GM21381 (cell line): ENCODE data around the gene PRKG1.

Experiments
- ATAC-seq: cut with Tn5 transposase; IDR thresholded peaks from one replicate; pipeline ENCODE4 v1.9.1; 2021; ENCODE audit warnings: mild to moderate bottlenecking, moderate library complexity; ENCODE audit not compliant: unreplicated experiment

The PRKG1 gene

GRCh38 chr10:51479711-51480110 is 405.4 kb downstream of the PRKG1 start:
- ATAC-seq, result no peak

- no peak for ATAC-seq
These were observed 411.4 kb downstream of the PRKG1 start for GRCh38 chr10:51485668-51486067.

GRCh38 chr10:51487576-51487975 is 413.3 kb downstream of the PRKG1 start:
- ATAC-seq, result no peak

GRCh38 chr10:51488766-51489408 is 414.6 kb downstream of the PRKG1 start:
- no peak for ATAC-seq

- no peak for ATAC-seq
These were observed 424.1 kb downstream of the PRKG1 start for GRCh38 chr10:51498424-51498823.

GRCh38 chr10:51501396-51501795 is 427.1 kb downstream of the PRKG1 start:
- ATAC-seq, result no peak

GRCh38 chr10:51502124-51502523 is 427.8 kb downstream of the PRKG1 start:
- no peak for ATAC-seq

- ATAC-seq, result no peak
These were observed 429.1 kb downstream of the PRKG1 start for GRCh38 chr10:51503378-51503777.

- no peak for ATAC-seq
These were observed 433.2 kb downstream of the PRKG1 start for GRCh38 chr10:51507476-51507875.

GRCh38 chr10:51508156-51508555 is 433.9 kb downstream of the PRKG1 start:
- no peak for ATAC-seq

- ATAC-seq, result no peak
These were observed 435.9 kb downstream of the PRKG1 start for GRCh38 chr10:51510231-51510630.

- ATAC-seq, result no peak
These were observed 447.3 kb downstream of the PRKG1 start for GRCh38 chr10:51521605-51522004.

- no peak for ATAC-seq
These were observed 448.6 kb downstream of the PRKG1 start for GRCh38 chr10:51522858-51523257.

- no peak for ATAC-seq
These were observed 449.2 kb downstream of the PRKG1 start for GRCh38 chr10:51523440-51523839.

GRCh38 chr10:51524041-51524440 is 449.8 kb downstream of the PRKG1 start:
- no peak for ATAC-seq

- ATAC-seq, result no peak
These were observed 453.4 kb downstream of the PRKG1 start for GRCh38 chr10:51527522-51528219.

GRCh38 chr10:51528527-51528926 is 454.2 kb downstream of the PRKG1 start:
- ATAC-seq, result no peak

GRCh38 chr10:51530541-51530940 is 456.3 kb downstream of the PRKG1 start:
- no peak for ATAC-seq

- no peak for ATAC-seq
These were observed 457.8 kb downstream of the PRKG1 start for GRCh38 chr10:51532044-51532443.

GRCh38 chr10:51542853-51543252 is 468.6 kb downstream of the PRKG1 start:
- no peak for ATAC-seq

GRCh38 chr10:51544933-51545332 is 470.6 kb downstream of the PRKG1 start:
- ATAC-seq, result no peak

GRCh38 chr10:51547941-51548340 is 473.7 kb downstream of the PRKG1 start:
- no peak for ATAC-seq

GRCh38 chr10:51552879-51553278 is 478.6 kb downstream of the PRKG1 start:
- no peak for ATAC-seq
